ENCODE results near the gene IPO4.

DNA sequence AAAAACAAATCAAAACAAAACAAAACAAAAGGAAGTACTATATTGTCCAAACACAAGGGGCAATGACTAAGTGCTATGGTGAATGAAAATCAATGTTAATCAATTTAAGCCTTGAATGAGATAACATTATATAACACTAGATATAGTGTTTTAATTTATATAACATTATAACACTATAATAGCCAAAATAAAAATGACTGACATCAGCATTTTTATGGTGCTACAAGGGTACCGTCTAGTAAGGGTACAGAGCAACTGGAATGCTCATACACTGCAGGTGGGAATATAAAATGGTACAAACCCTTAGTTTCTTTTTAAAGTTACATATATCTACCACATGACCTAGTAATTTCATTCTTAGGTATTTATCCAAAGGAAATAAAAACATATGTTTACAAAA, 37.9 kb upstream of the IPO4 start:
- TF ChIP-seq, protein P1, sequence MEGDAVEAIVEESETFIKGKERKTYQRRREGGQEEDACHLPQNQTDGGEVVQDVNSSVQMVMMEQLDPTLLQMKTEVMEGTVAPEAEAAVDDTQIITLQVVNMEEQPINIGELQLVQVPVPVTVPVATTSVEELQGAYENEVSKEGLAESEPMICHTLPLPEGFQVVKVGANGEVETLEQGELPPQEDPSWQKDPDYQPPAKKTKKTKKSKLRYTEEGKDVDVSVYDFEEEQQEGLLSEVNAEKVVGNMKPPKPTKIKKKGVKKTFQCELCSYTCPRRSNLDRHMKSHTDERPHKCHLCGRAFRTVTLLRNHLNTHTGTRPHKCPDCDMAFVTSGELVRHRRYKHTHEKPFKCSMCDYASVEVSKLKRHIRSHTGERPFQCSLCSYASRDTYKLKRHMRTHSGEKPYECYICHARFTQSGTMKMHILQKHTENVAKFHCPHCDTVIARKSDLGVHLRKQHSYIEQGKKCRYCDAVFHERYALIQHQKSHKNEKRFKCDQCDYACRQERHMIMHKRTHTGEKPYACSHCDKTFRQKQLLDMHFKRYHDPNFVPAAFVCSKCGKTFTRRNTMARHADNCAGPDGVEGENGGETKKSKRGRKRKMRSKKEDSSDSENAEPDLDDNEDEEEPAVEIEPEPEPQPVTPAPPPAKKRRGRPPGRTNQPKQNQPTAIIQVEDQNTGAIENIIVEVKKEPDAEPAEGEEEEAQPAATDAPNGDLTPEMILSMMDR (conservative IDR thresholded peaks at IDR 0.05 in 1 of 2, IDR thresholded peaks at IDR 0.05 in 1 of 2; ENCODE audit: low read depth in 1 of 2, low read length in 2 of 2) = no peak
- no peak for TF ChIP-seq EZH2 (IDR thresholded peaks at IDR 0.05; ENCODE audit: low read length, missing control alignments)

Measured in fibroblast of lung (primary cell).